SK-N-SH (cell line): ENCODE results near the gene STK32C. TPM values are rescaled to one million over a fixed set of nuclear protein-coding genes. Genes with fewer than 3 reads are reported as not detected.

Experiments
- CTCF ChIA-PET: fragments of 300-600, 350-600 bp; formaldehyde crosslinking; extraction: SDS; loops from one replicate; lab custom pipeline; 2021; lab: Yijun Ruan, JAX
- POLR2A ChIA-PET: fragments of 350-600 bp; sonication (Branson Sonifier 250); formaldehyde crosslinking; extraction: SDS; loops from one replicate; lab custom pipeline; 2020; ENCODE audit warnings: antibody characterized with exemption, inconsistent platforms; lab: Yijun Ruan, JAX
- DNase-seq: peaks from one replicate; pipeline ENCODE4 v3.0.0; 2012
- H2AFZ ChIP-seq: fragments of 200-600 bp; sonication (generic); 2 replicates; pipeline ENCODE4 v1.8.1; 2016; ENCODE audit warnings: antibody characterized with exemption, mild to moderate bottlenecking, low read depth
- H3F3A ChIP-seq: fragments of 200-600 bp; sonication (generic); replicated peaks from 2 replicates; pipeline ENCODE3; 2016; ENCODE audit warnings: antibody characterized with exemption, mild to moderate bottlenecking; ENCODE audit not compliant: insufficient read depth
- H3K27ac ChIP-seq, 2 experiments: fragments of 200-500 bp in 1 of 2; fragments of 200-600 bp in 1 of 2; sonication (Bioruptor generic) in 1 of 2; sonication (generic), shearing (Covaris generic) in 1 of 2; 2 replicates each; pipeline versions ENCODE4 v1.5.1 to v1.6.1; 2014 to 2016; ENCODE audit warnings: low read depth in 2 of 2, inconsistent platforms in 1 of 2, low read length in 1 of 2, mild to moderate bottlenecking in 1 of 2, mixed read lengths in 1 of 2
- H3K27me3 ChIP-seq: fragments of 200-600 bp; sonication (generic), shearing (Covaris generic); 2 replicates; pipeline ENCODE4 v1.6.1; 2016; ENCODE audit warnings: mixed run types; ENCODE audit not compliant: insufficient read depth
- H3K36me3 ChIP-seq, 2 experiments: fragments of 200-500 bp in 1 of 2; fragments of 200-600 bp in 1 of 2; sonication (Bioruptor generic) in 1 of 2; sonication (generic) in 1 of 2; replicated peaks in 1 of 2; 2 replicates each; pipeline versions ENCODE3 to v1.5.1; 2014 to 2016; ENCODE audit warnings: low read length in 1 of 2, mild to moderate bottlenecking in 1 of 2; ENCODE audit not compliant: insufficient read depth in 2 of 2, control insufficient read depth in 1 of 2
- H3K4me1 ChIP-seq, 2 experiments: fragments of 200-500 bp in 1 of 2; fragments of 200-600 bp in 1 of 2; sonication (Bioruptor generic) in 1 of 2; sonication (generic), shearing (Covaris generic) in 1 of 2; 2 replicates each; pipeline versions ENCODE4 v1.5.1 to v1.6.1; 2014 to 2016; ENCODE audit warnings: low read depth in 1 of 2, low read length in 1 of 2, mixed run types in 1 of 2; ENCODE audit not compliant: insufficient read depth in 2 of 2, control insufficient read depth in 1 of 2
- H3K4me2 ChIP-seq: fragments of 200-600 bp; sonication (generic), shearing (Covaris generic); 2 replicates; pipeline ENCODE4 v1.6.1; 2017; ENCODE audit warnings: mixed run types
- H3K4me3 ChIP-seq, 2 experiments: fragments of 200-500 bp in 1 of 2; fragments of 200-600 bp in 1 of 2; sonication (Bioruptor generic) in 1 of 2; sonication (generic), shearing (Covaris generic) in 1 of 2; 2 replicates each; pipeline versions ENCODE4 v1.5.1 to v1.8.1; 2014 to 2016; ENCODE audit warnings: low read depth in 2 of 2, inconsistent platforms in 1 of 2, low read length in 1 of 2, mild to moderate bottlenecking in 1 of 2, mixed read lengths in 1 of 2, moderate library complexity in 1 of 2
- H3K79me2 ChIP-seq: fragments of 200-600 bp; sonication (generic); 2 replicates; pipeline ENCODE4 v1.8.1; 2017; ENCODE audit warnings: mild to moderate bottlenecking; ENCODE audit not compliant: insufficient read depth
- H3K9ac ChIP-seq: fragments of 200-600 bp; sonication (generic); 2 replicates; pipeline ENCODE4 v1.6.1; 2017; ENCODE audit warnings: mixed run types
- H3K9me2 ChIP-seq: fragments of 200-600 bp; sonication (generic); 2 replicates; pipeline ENCODE4 v1.6.1; 2017; ENCODE audit warnings: mixed run types
- H3K9me3 ChIP-seq: fragments of 200-600 bp; sonication (generic); 2 replicates; pipeline ENCODE4 v1.6.1; 2017; ENCODE audit warnings: mixed run types, mild to moderate bottlenecking, moderate library complexity
- H4K20me1 ChIP-seq: fragments of 200-600 bp; sonication (generic); 2 replicates; pipeline ENCODE4 v1.6.1; 2017; ENCODE audit warnings: mild to moderate bottlenecking, mixed run types; ENCODE audit not compliant: insufficient read depth
- ELF1 ChIP-seq: IDR thresholded peaks from 2 replicates; pipeline ENCODE4 v1.4.0; 2012
- EP300 ChIP-seq, 2 experiments: IDR thresholded peaks; 2 replicates each; pipeline versions ENCODE4 v1.4.0 to v1.6.1; 2012; ENCODE audit warnings: borderline replicate concordance in 1 of 2, low read depth in 1 of 2, low read length in 1 of 2
- EZH2phosphoT487 ChIP-seq: fragments of 200-600 bp; sonication (generic); IDR thresholded peaks from 2 replicates; pipeline ENCODE4 v1.6.1; 2017; ENCODE audit warnings: low read depth, mixed run types, mild to moderate bottlenecking, antibody characterized with exemption, moderate library complexity, borderline replicate concordance
- FOSL2 ChIP-seq: IDR thresholded peaks from 2 replicates; pipeline ENCODE4 v1.4.0; 2012; ENCODE audit warnings: low read depth, mild to moderate bottlenecking, moderate library complexity, borderline replicate concordance
- FOXJ3 ChIP-seq: sonication (generic); formaldehyde crosslinking; IDR thresholded peaks from 2 replicates; pipeline ENCODE4 v1.5.1; 2020; ENCODE audit warnings: mild to moderate bottlenecking, missing genetic modification reagents
- FOXM1 ChIP-seq: IDR thresholded peaks from 2 replicates; pipeline ENCODE4 v1.4.0; 2012; ENCODE audit warnings: low read depth, mild to moderate bottlenecking
- GABPA ChIP-seq: IDR thresholded peaks from 2 replicates; pipeline ENCODE4 v1.4.0; 2012; ENCODE audit warnings: low read depth, mild to moderate bottlenecking
- GATA2 ChIP-seq: sonication (generic); formaldehyde crosslinking; IDR thresholded peaks from 2 replicates; pipeline ENCODE4 v1.5.0; 2020; ENCODE audit warnings: mild to moderate bottlenecking, missing genetic modification reagents
- JUND ChIP-seq: IDR thresholded peaks from 2 replicates; pipeline ENCODE4 v1.4.0; 2012
- MEF2A ChIP-seq: IDR thresholded peaks from 2 replicates; pipeline ENCODE4 v1.4.0; 2012; ENCODE audit warnings: low read depth, borderline replicate concordance
- POLR2AphosphoS5 ChIP-seq: IDR thresholded peaks from 2 replicates; pipeline ENCODE4 v1.6.1; 2012; ENCODE audit warnings: low read depth, low read length
- RAD21 ChIP-seq: IDR thresholded peaks from 2 replicates; pipeline ENCODE4 v1.6.1; 2012; ENCODE audit warnings: mild to moderate bottlenecking, low read length
- RFX5 ChIP-seq: IDR thresholded peaks from 2 replicates; pipeline ENCODE4 v1.6.1; 2012; ENCODE audit warnings: mild to moderate bottlenecking, improper control_type of control experiment, low read length
- SMC3 ChIP-seq: IDR thresholded peaks from 2 replicates; pipeline ENCODE4 v1.6.1; 2012; ENCODE audit warnings: low read depth, low read length, improper control_type of control experiment
- TAF1 ChIP-seq: IDR thresholded peaks from 2 replicates; pipeline ENCODE4 v1.6.1; 2012; ENCODE audit warnings: low read depth, mild to moderate bottlenecking, low read length, moderate library complexity, borderline replicate concordance
- TCF12 ChIP-seq: IDR thresholded peaks from 2 replicates; pipeline ENCODE4 v1.4.0; 2012
- TEAD4 ChIP-seq: IDR thresholded peaks from 2 replicates; pipeline ENCODE4 v1.4.0; 2012; ENCODE audit warnings: mild to moderate bottlenecking, borderline replicate concordance; ENCODE audit not compliant: insufficient read depth
- WGBS: methylation state at CpG from one replicate; pipeline ENCODE4 v1.1.6; 2017; ENCODE audit warnings: low lambda C conversion rate; 5-methylcytosine and 5-hydroxymethylcytosine counted together
- polyA plus RNA-seq, 3 experiments: library from polyadenylated mRNA; depleted of rRNA; stranded (reverse); fragments of >200 nt; gene quantifications; 2 replicates each; pipeline ENCODE4 v1.2.3, GENCODE V29; 2012
- TF ChIP-seq, protein P1 (sequence below): IDR thresholded peaks from 2 replicates; pipeline ENCODE4; 2012
- TF ChIP-seq, protein P2 (sequence below): fragments of 200-600 bp; sonication (generic); IDR thresholded peaks from 2 replicates; pipeline ENCODE4 v1.6.1; 2017; ENCODE audit warnings: antibody characterized with exemption, mild to moderate bottlenecking, moderate library complexity

STK32C gene
- polyA plus RNA-seq, 1 of the 3 experiments (the other 2 are of a cell fraction), result 27.8 TPM

GRCh38 chr10:132276179-132276675 is 31.5 kb downstream of the STK32C start:
- Histone ChIP-seq H3K9me2 (no peaks in the 10 kb centered on the region), H3K4me2 (no peak overlapping the region), H3K27ac (no peak overlapping the region; a peak in 1 of 4 replicates), H3F3A (no peaks in the 10 kb centered on the region), H4K20me1 (no peaks in the 10 kb centered on the region), H3K36me3 (no peaks in the 10 kb centered on the region), H3K27me3 (no peaks in the 10 kb centered on the region), H3K9ac (no peak overlapping the region), H2AFZ (no peak overlapping the region), H3K4me1 (peaks cover 0 to 4% of the 10 kb centered on the region in 2 experiments; a peak in 1 of 4 replicates), H3K4me3 (no peak overlapping the region), H3K9me3 (no peaks in the 10 kb centered on the region), H3K79me2 (no peaks in the 10 kb centered on the region)
- no peak for DNase-seq
- TF ChIP-seq TEAD4 (no peak), FOXJ3 (CRISPR knock-in tag) (no peak), GATA2 (CRISPR knock-in tag) (no peak), SMC3 (no peak), TAF1 (no peak), ELF1 (no peak), MEF2A (no peak), EZH2phosphoT487 (no peak), GABPA (no peak), FOSL2 (no peak), TCF12 (no peak), RFX5 (no peak), RAD21 (no peak), FOXM1 (no peak), JUND (no peak), POLR2AphosphoS5 (no peak), EP300 (IDR thresholded peaks at IDR 0.05; ENCODE audit: borderline replicate concordance in 1 of 2, low read depth in 1 of 2, low read length in 1 of 2) (no peak)
- TF ChIP-seq, protein P1, sequence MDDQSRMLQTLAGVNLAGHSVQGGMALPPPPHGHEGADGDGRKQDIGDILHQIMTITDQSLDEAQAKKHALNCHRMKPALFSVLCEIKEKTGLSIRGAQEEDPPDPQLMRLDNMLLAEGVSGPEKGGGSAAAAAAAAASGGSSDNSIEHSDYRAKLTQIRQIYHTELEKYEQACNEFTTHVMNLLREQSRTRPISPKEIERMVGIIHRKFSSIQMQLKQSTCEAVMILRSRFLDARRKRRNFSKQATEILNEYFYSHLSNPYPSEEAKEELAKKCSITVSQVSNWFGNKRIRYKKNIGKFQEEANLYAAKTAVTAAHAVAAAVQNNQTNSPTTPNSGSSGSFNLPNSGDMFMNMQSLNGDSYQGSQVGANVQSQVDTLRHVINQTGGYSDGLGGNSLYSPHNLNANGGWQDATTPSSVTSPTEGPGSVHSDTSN, result no peak
- TF ChIP-seq, protein P2, sequence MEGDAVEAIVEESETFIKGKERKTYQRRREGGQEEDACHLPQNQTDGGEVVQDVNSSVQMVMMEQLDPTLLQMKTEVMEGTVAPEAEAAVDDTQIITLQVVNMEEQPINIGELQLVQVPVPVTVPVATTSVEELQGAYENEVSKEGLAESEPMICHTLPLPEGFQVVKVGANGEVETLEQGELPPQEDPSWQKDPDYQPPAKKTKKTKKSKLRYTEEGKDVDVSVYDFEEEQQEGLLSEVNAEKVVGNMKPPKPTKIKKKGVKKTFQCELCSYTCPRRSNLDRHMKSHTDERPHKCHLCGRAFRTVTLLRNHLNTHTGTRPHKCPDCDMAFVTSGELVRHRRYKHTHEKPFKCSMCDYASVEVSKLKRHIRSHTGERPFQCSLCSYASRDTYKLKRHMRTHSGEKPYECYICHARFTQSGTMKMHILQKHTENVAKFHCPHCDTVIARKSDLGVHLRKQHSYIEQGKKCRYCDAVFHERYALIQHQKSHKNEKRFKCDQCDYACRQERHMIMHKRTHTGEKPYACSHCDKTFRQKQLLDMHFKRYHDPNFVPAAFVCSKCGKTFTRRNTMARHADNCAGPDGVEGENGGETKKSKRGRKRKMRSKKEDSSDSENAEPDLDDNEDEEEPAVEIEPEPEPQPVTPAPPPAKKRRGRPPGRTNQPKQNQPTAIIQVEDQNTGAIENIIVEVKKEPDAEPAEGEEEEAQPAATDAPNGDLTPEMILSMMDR, result no peak
- 81% methylated on average over 12 of the region's 13 CpGs for WGBS
- ChIA-PET CTCF (no interaction called here), POLR2A (no interaction called here)
